ENCODE results near the gene RABAC1. TPM values are rescaled to one million over a fixed set of nuclear protein-coding genes. Genes with fewer than 3 reads are reported as not detected.
"Not testable (repeated sequence)": the region's sequence is repeated elsewhere in the genome, so short reads cannot be mapped to it uniquely, and the experiment has no call there.

RABAC1 gene
- total RNA-seq, 1 donor, result 117 TPM

GRCh38 chr19:41917676-41918075, 41.4 kb downstream of the RABAC1 start:
- no peak for TF ChIP-seq CTCF (IDR thresholded peaks at IDR 0.05; ENCODE audit: extremely low read depth, low read depth, low read length)

GRCh38 chr19:41915776-41916414, 43.2 kb downstream of the RABAC1 start:
- no peaks in the 10 kb centered on the region for H3K36me3 ChIP-seq (ENCODE audit: insufficient read depth, low read length)
- H4K20me1 ChIP-seq (ENCODE audit: insufficient read depth, low read length), result peaks cover 5% of the 10 kb centered on the region
- no peaks in the 10 kb centered on the region for H3K9me3 ChIP-seq (ENCODE audit: low read depth, low read length)
- DNase-seq (ENCODE audit: insufficient read length, low spot score, missing footprints), result no peak
- H2AFZ ChIP-seq (ENCODE audit: low read length), result no peak overlapping the region
- no peak overlapping the region for H3K4me2 ChIP-seq (ENCODE audit: insufficient read depth, low read length)
- no peaks in the 10 kb centered on the region for H3K79me2 ChIP-seq (ENCODE audit: insufficient read depth, low read length)
- H3K4me1 ChIP-seq (ENCODE audit: insufficient read depth, low read length), result no peaks in the 10 kb centered on the region
- H3K27ac ChIP-seq (ENCODE audit: low read depth, low read length), result no peak overlapping the region
- H3K4me3 ChIP-seq (ENCODE audit: insufficient read depth, low read length), result no peak overlapping the region
- peaks cover 54% of the 10 kb centered on the region for H3K27me3 ChIP-seq (ENCODE audit: insufficient read depth, low read length)
- TF ChIP-seq CTCF (IDR thresholded peaks at IDR 0.05; ENCODE audit: extremely low read depth, low read depth, low read length), result no peak

More at GRCh38 chr19:41917676-41918075, 41.4 kb downstream of the RABAC1 start:
- Histone ChIP-seq H3K27ac (ENCODE audit: low read depth, low read length) (no peak overlapping the region), H3K4me2 (ENCODE audit: insufficient read depth, low read length) (no peak overlapping the region), H3K9me3 (ENCODE audit: low read depth, low read length) (no peaks in the 10 kb centered on the region), H3K4me3 (ENCODE audit: insufficient read depth, low read length) (no peak overlapping the region), H4K20me1 (ENCODE audit: insufficient read depth, low read length) (no peaks in the 10 kb centered on the region), H2AFZ (ENCODE audit: low read length) (no peak overlapping the region), H3K79me2 (ENCODE audit: insufficient read depth, low read length) (no peaks in the 10 kb centered on the region), H3K27me3 (ENCODE audit: insufficient read depth, low read length) (peaks cover 49% of the 10 kb centered on the region), H3K4me1 (ENCODE audit: insufficient read depth, low read length) (no peaks in the 10 kb centered on the region), H3K36me3 (ENCODE audit: insufficient read depth, low read length) (no peaks in the 10 kb centered on the region)
- no peak for DNase-seq (ENCODE audit: insufficient read length, low spot score, missing footprints)

- Histone ChIP-seq H3K36me3 (ENCODE audit: insufficient read depth, low read length) (no peaks in the 10 kb centered on the region), H3K27me3 (ENCODE audit: insufficient read depth, low read length) (peaks cover 59% of the 10 kb centered on the region), H3K27ac (ENCODE audit: low read depth, low read length) (no peak overlapping the region), H3K4me3 (ENCODE audit: insufficient read depth, low read length) (no peak overlapping the region), H4K20me1 (ENCODE audit: insufficient read depth, low read length) (peaks cover 12% of the 10 kb centered on the region), H3K4me1 (ENCODE audit: insufficient read depth, low read length) (no peaks in the 10 kb centered on the region), H3K4me2 (ENCODE audit: insufficient read depth, low read length) (no peak overlapping the region), H2AFZ (ENCODE audit: low read length) (no peak overlapping the region), H3K79me2 (ENCODE audit: insufficient read depth, low read length) (no peaks in the 10 kb centered on the region), H3K9me3 (ENCODE audit: low read depth, low read length) (no peaks in the 10 kb centered on the region)
- TF ChIP-seq CTCF (IDR thresholded peaks at IDR 0.05; ENCODE audit: extremely low read depth, low read depth, low read length), result no peak
- DNase-seq (ENCODE audit: insufficient read length, low spot score, missing footprints), result no peak
Measured at GRCh38 chr19:41915021-41915775, 43.9 kb downstream of the RABAC1 start.

- H3K9me3 ChIP-seq (ENCODE audit: low read depth, low read length); H3K79me2 ChIP-seq (ENCODE audit: insufficient read depth, low read length); H3K4me1 ChIP-seq (ENCODE audit: insufficient read depth, low read length); H2AFZ ChIP-seq (ENCODE audit: low read length); H3K27ac ChIP-seq (ENCODE audit: low read depth, low read length); H3K4me2 ChIP-seq (ENCODE audit: insufficient read depth, low read length); H3K4me3 ChIP-seq (ENCODE audit: insufficient read depth, low read length); DNase-seq (ENCODE audit: insufficient read length, low spot score, missing footprints); H3K36me3 ChIP-seq (ENCODE audit: insufficient read depth, low read length): not testable (repeated sequence)
- H4K20me1 ChIP-seq (ENCODE audit: insufficient read depth, low read length), result peaks cover 19% of the 10 kb centered on the region
- H3K27me3 ChIP-seq (ENCODE audit: insufficient read depth, low read length), result peaks cover 61% of the 10 kb centered on the region
Measured at GRCh38 chr19:41914424-41914834, 44.7 kb downstream of the RABAC1 start.

Data from osteoblast (primary cell).